DND-41 (cell line): ENCODE data around the gene IP6K2.

Source experiments
- CTCF ChIP-seq: IDR thresholded peaks from 2 replicates; pipeline ENCODE4 v1.5.1; 2012; ENCODE audit warnings: borderline replicate concordance, low read length, moderate library complexity, mild to moderate bottlenecking; ENCODE audit not compliant: poor library complexity, severe bottlenecking; ENCODE audit errors: extremely low read depth
- EZH2 ChIP-seq: IDR thresholded peaks from 3 replicates; pipeline ENCODE4 v1.6.1; 2012; ENCODE audit warnings: borderline replicate concordance, low read depth, mild to moderate bottlenecking, moderate library complexity, low read length, inconsistent platforms; ENCODE audit not compliant: severe bottlenecking

- TF ChIP-seq CTCF = no peak
- TF ChIP-seq EZH2 = no peak
Measured at GRCh38 chr3:48662753-48663488, 54.1 kb downstream of the IP6K2 start, which contains the start of gene CELSR3.
